K562 (cell line): ENCODE results near the gene HNRNPU. TPM values are rescaled to one million over a fixed set of nuclear protein-coding genes. Genes with fewer than 3 reads are reported as not detected.

ENCODE experiments used
- FOXM1 ChIP-seq, 2 experiments: fragments of 450-650 bp in 1 of 2; sonication (generic) in 1 of 2; formaldehyde crosslinking in 1 of 2; IDR thresholded peaks; 2 replicates each; pipeline versions ENCODE4 v1.6.1 to v1.9.0; 2017 to 2022; ENCODE audit warnings: low read depth in 2 of 2, mild to moderate bottlenecking in 2 of 2, missing genetic modification reagents in 1 of 2, moderate library complexity in 1 of 2
- FOXP1 ChIP-seq: sonication (generic); formaldehyde crosslinking; IDR thresholded peaks from 2 replicates; pipeline ENCODE4 v1.8.0; 2022; ENCODE audit warnings: mild to moderate bottlenecking, missing genetic modification reagents
- ILF3 ChIP-seq: fragments of 450-650 bp; IDR thresholded peaks from 2 replicates; pipeline ENCODE4 v1.6.1; 2018; ENCODE audit warnings: antibody characterized with exemption, mild to moderate bottlenecking, moderate library complexity, borderline replicate concordance
- JUND ChIP-seq, 2 experiments: IDR thresholded peaks; 2 replicates in 1 of 2; 3 replicates in 1 of 2; pipeline ENCODE4 v1.6.1; 2011; ENCODE audit warnings: borderline replicate concordance in 2 of 2, low read depth in 2 of 2, low read length in 2 of 2, improper control_type of control experiment in 1 of 2, missing biosample characterization in 1 of 2, missing genetic modification characterization in 1 of 2, missing genetic modification reagents in 1 of 2
- MBD2 ChIP-seq: sonication (generic); IDR thresholded peaks from 2 replicates; pipeline ENCODE4 v1.6.1; 2016; ENCODE audit warnings: low read depth, borderline replicate concordance
- MEF2D ChIP-seq: conservative IDR thresholded peaks from 2 replicates; pipeline ENCODE4 v1.6.1; 2016; ENCODE audit warnings: low read depth, missing genetic modification characterization, missing compliant biosample characterization
- NFYB ChIP-seq: IDR thresholded peaks from 2 replicates; pipeline ENCODE4 v1.6.1; 2011; ENCODE audit warnings: mild to moderate bottlenecking, moderate library complexity; ENCODE audit not compliant: insufficient read length; ENCODE audit errors: extremely low read depth
- RERE ChIP-seq: sonication (generic); formaldehyde crosslinking; IDR thresholded peaks from 2 replicates; pipeline ENCODE4 v1.8.0; 2023; ENCODE audit warnings: missing genetic modification reagents, mild to moderate bottlenecking, borderline replicate concordance
- SAP30 ChIP-seq: fragments of 200-600 bp; sonication (generic); IDR thresholded peaks from 2 replicates; pipeline ENCODE4 v1.6.1; 2012; ENCODE audit warnings: borderline replicate concordance, low read depth, mild to moderate bottlenecking, moderate library complexity, low read length, control low read depth, inconsistent platforms; ENCODE audit not compliant: insufficient read depth, poor library complexity, severe bottlenecking
- ZBTB49 ChIP-seq: sonication (generic); formaldehyde crosslinking; IDR thresholded peaks from 2 replicates; pipeline ENCODE4 v1.8.0; 2022; ENCODE audit warnings: missing genetic modification reagents, mild to moderate bottlenecking, borderline replicate concordance
- ZNF146 ChIP-seq: IDR thresholded peaks from one replicate; pipeline ENCODE4 v1.6.1; 2018; ENCODE audit warnings: missing compliant biosample characterization; ENCODE audit not compliant: unreplicated experiment
- polyA plus RNA-seq, 8 experiments: library from polyadenylated mRNA; depleted of rRNA in 4 of 8; stranded (reverse) in 5 of 8; unstranded in 3 of 8; fragments of >200 nt; fragmentation: Nextera tagmentation in 2 of 8; fragmentation: Illumina TruSeq in 1 of 8; extraction: Ambion mirVana in 2 of 8; extraction: Trizol in 1 of 8; gene quantifications; 2 replicates each; pipeline versions ENCODE4 v1.2.1 to v1.2.3, GENCODE V29; 2011 to 2014; ENCODE audit warnings: inconsistent platforms in 1 of 8, missing spikeins in 1 of 8
- total RNA-seq, 7 experiments: library from RNA; depleted of rRNA in 6 of 7; stranded (reverse); fragments of >200 nt in 6 of 7; fragmentation: Illumina TruSeq in 2 of 7; extraction: Trizol in 2 of 7; gene quantifications; 2 replicates each; pipeline versions ENCODE4 v1.2.1 to v1.2.3, GENCODE V29; 2011 to 2021; ENCODE audit warnings: low replicate concordance in 1 of 7
- TF ChIP-seq, protein P1 (sequence below): sonication (generic); formaldehyde crosslinking; IDR thresholded peaks from 2 replicates; pipeline ENCODE4 v1.8.1; 2022; ENCODE audit warnings: missing genetic modification reagents
- TF ChIP-seq, protein P2 (sequence below): fragments of 250-450 bp; sonication (Bioruptor Pico); IDR thresholded peaks from 2 replicates; pipeline ENCODE4 v1.8.0; 2022; ENCODE audit warnings: moderate library complexity, mild to moderate bottlenecking, inconsistent platforms

Gene HNRNPU
- total and polyA plus RNA-seq, 9 of the 15 experiments (the other 6 are each of a cell fraction or from before 2014, with no cell fraction given): 159 to 777 (median 577) TPM

DNA sequence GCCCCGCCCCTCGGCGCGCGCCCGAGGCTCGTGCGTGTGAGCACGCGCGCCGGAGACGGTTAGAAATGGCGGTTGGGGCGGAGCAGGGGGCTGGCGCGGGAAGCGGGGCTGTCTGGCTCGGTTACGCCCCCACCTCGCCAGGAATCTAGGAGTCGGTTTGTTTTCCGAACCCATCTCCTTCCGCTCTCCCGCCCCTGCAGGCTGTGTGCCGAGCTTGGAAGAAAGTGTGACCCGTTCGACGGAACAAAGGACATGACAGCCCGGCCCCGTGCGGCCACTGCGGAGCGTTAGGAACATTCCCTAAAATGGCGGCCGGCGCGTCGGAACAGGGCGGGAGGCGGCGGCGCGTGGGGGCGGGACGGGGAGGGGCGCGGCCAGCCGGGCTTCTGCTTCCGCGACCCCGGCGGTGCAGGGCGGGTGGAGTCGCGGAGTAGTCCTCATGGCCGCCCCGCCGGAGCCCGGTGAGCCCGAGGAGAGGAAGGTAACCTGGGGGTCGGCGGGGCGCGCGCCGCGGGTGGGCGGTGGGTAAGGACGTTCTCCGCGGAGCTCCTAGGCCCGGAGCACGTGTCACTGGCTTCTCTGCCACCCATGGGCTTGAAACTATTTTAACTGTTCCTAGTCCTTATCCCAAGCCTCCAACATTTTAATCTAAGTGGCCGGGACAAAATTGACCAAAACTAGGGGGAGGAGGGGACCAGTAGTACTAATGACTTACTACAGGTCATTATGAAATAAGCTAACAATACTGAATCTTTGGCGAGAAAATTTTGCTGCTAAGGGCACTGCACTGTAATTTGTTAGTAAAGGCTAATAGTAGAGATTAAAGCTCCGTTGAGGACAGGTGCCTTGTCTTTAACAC is 28.8 kb downstream of the HNRNPU start, which contains the start of gene COX20 (continued):
- TF ChIP-seq RERE (CRISPR knock-in tag) (no peak), NFYB (no peak), ZNF146 (CRISPR knock-in tag) (no peak), MBD2 (no peak; the same call in 1 of the 2 replicates), FOXM1 (IDR thresholded peaks at IDR 0.05; ENCODE audit: low read depth) (peak; percentile 62; the same call in 1 of the 2 replicates), FOXM1 (CRISPR knock-in tag; IDR thresholded peaks at IDR 0.05; ENCODE audit: low read depth) (peak; percentile 49), ILF3 (0 out of 2 replicates have a peak, but pooled peaks have one; percentile 80), JUND (IDR thresholded peaks at IDR 0.05; ENCODE audit: borderline replicate concordance, low read depth, low read length) (0 out of 2 replicates have a peak, but pooled peaks have one; percentile 2), JUND (tag; IDR thresholded peaks at IDR 0.05; ENCODE audit: borderline replicate concordance, low read depth, low read length) (no peak; the same call in 2 of the 3 replicates), ZBTB49 (CRISPR knock-in tag) (no peak), SAP30 (no peak), MEF2D (tag) (no peak), FOXP1 (CRISPR knock-in tag) (no peak)
- TF ChIP-seq, protein P1, sequence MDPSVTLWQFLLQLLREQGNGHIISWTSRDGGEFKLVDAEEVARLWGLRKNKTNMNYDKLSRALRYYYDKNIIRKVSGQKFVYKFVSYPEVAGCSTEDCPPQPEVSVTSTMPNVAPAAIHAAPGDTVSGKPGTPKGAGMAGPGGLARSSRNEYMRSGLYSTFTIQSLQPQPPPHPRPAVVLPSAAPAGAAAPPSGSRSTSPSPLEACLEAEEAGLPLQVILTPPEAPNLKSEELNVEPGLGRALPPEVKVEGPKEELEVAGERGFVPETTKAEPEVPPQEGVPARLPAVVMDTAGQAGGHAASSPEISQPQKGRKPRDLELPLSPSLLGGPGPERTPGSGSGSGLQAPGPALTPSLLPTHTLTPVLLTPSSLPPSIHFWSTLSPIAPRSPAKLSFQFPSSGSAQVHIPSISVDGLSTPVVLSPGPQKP (CRISPR knock-in tag): no peak
- TF ChIP-seq, protein P2, sequence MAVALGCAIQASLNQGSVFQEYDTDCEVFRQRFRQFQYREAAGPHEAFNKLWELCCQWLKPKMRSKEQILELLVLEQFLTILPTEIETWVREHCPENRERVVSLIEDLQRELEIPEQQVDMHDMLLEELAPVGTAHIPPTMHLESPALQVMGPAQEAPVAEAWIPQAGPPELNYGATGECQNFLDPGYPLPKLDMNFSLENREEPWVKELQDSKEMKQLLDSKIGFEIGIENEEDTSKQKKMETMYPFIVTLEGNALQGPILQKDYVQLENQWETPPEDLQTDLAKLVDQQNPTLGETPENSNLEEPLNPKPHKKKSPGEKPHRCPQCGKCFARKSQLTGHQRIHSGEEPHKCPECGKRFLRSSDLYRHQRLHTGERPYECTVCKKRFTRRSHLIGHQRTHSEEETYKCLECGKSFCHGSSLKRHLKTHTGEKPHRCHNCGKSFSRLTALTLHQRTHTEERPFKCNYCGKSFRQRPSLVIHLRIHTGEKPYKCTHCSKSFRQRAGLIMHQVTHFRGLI: no peak
